Measurements from ENCODE around the gene UBE2H.

The UBE2H gene

GRCh38 chr7:129789652-129790051 lies 163.1 kb downstream of the UBE2H start:
- DNase-seq (ENCODE audit: low read depth in 2 of 2, low spot score in 1 of 2), result no peak

GRCh38 chr7:129789000-129789399 lies 163.8 kb downstream of the UBE2H start:
- no peak for DNase-seq (ENCODE audit: low read depth in 2 of 2, low spot score in 1 of 2)

GRCh38 chr7:129786825-129787563 lies 165.8 kb downstream of the UBE2H start:
- DNase-seq (ENCODE audit: low read depth in 2 of 2, low spot score in 1 of 2), result no peak

GRCh38 chr7:129785685-129786514 lies 166.9 kb downstream of the UBE2H start:
- DNase-seq (ENCODE audit: low read depth in 2 of 2, low spot score in 1 of 2), result no peak

- DNase-seq (ENCODE audit: low read depth in 2 of 2, low spot score in 1 of 2), result no peak
These were observed 167.7 kb downstream of the UBE2H start for GRCh38 chr7:129784783-129785684.

- no peak for DNase-seq (ENCODE audit: low read depth in 2 of 2, low spot score in 1 of 2)
These were observed 168.3 kb downstream of the UBE2H start for GRCh38 chr7:129784437-129784782.

GRCh38 chr7:129783584-129783919 lies 169.2 kb downstream of the UBE2H start:
- DNase-seq (ENCODE audit: low read depth in 2 of 2, low spot score in 1 of 2), result no peak

- DNase-seq (ENCODE audit: low read depth in 2 of 2, low spot score in 1 of 2), result no peak
These were observed 169.8 kb downstream of the UBE2H start for GRCh38 chr7:129782818-129783583.

- DNase-seq (ENCODE audit: low read depth in 2 of 2, low spot score in 1 of 2), result no peak
These were observed 170.6 kb downstream of the UBE2H start for GRCh38 chr7:129781928-129782817.

GRCh38 chr7:129780974-129781927 lies 171.5 kb downstream of the UBE2H start:
- DNase-seq (ENCODE audit: low read depth in 2 of 2, low spot score in 1 of 2), result no peak
